Duodenal mucosa (tissue), 2 donors: ENCODE results near the gene SNAP47.

Source experiments
- H3K27ac ChIP-seq: one replicate; pipeline ENCODE4 v1.7.0; 2013; ENCODE audit warnings: low read depth, low read length
- H3K27me3 ChIP-seq, 2 donors: one replicate each; pipeline ENCODE4 v1.7.0; 2013; ENCODE audit warnings: low read length in 2 of 2, control low read depth in 1 of 2; ENCODE audit not compliant: insufficient read depth in 2 of 2, control insufficient read depth in 1 of 2
- H3K36me3 ChIP-seq, 2 donors: one replicate each; pipeline ENCODE4 v1.7.0; 2013; ENCODE audit warnings: low read length in 2 of 2, control low read depth in 1 of 2; ENCODE audit not compliant: insufficient read depth in 2 of 2, control insufficient read depth in 1 of 2
- H3K4me1 ChIP-seq, 2 donors: one replicate each; pipeline ENCODE4 v1.7.0; 2013; ENCODE audit warnings: low read length in 2 of 2, control low read depth in 1 of 2; ENCODE audit not compliant: insufficient read depth in 2 of 2, control insufficient read depth in 1 of 2
- H3K4me3 ChIP-seq, 2 donors: one replicate each; pipeline ENCODE4 v1.7.0; 2013; ENCODE audit warnings: low read length in 2 of 2, low read depth in 1 of 2
- H3K9ac ChIP-seq, 2 donors: one replicate each; pipeline ENCODE4 v1.7.0; 2013; ENCODE audit warnings: low read length in 2 of 2, low read depth in 1 of 2
- H3K9me3 ChIP-seq, 2 donors: one replicate each; pipeline ENCODE4 v1.7.0; 2013; ENCODE audit warnings: low read length in 2 of 2, control low read depth in 1 of 2; ENCODE audit not compliant: control insufficient read depth in 1 of 2

SNAP47 gene

GRCh38 chr1:227785094-227785804 is 50.0 kb downstream of the SNAP47 start:
- peaks cover 0 to 15% of the 10 kb centered on the region in 2 donors for H3K36me3 ChIP-seq

GRCh38 chr1:227785805-227786671 is 50.8 kb downstream of the SNAP47 start:
- Histone ChIP-seq H3K9ac (peak overlapping the region in 1 of 2 donors; percentile 82), H3K27ac (no peak overlapping the region), H3K27me3 (peaks cover 4 to 12% of the 10 kb centered on the region in 2 donors), H3K4me3 (peak overlapping the region in 1 of 2 donors; percentile 70), H3K4me1 (peaks cover 16 to 19% of the 10 kb centered on the region in 2 donors), H3K36me3 (peaks cover 0 to 8% of the 10 kb centered on the region in 2 donors), H3K9me3 (no peaks in the 10 kb centered on the region)

More at GRCh38 chr1:227785094-227785804, 50.0 kb downstream of the SNAP47 start:
- H3K27me3 ChIP-seq, result peaks cover 4 to 12% of the 10 kb centered on the region in 2 donors
- no peak overlapping the region for H3K4me3 ChIP-seq
- no peaks in the 10 kb centered on the region for H3K9me3 ChIP-seq
- H3K9ac ChIP-seq, result peak overlapping the region in 1 of 2 donors; percentile 35
- H3K27ac ChIP-seq, result no peak overlapping the region
- peaks cover 16 to 19% of the 10 kb centered on the region in 2 donors for H3K4me1 ChIP-seq

- H3K4me3 ChIP-seq, result peak overlapping the region; percentile 70 to 79
- H3K9ac ChIP-seq, result peak overlapping the region; percentile 74 to 82
- peaks cover 4 to 12% of the 10 kb centered on the region in 2 donors for H3K27me3 ChIP-seq
- H3K4me1 ChIP-seq, result peaks cover 16 to 19% of the 10 kb centered on the region in 2 donors
- peaks cover 0 to 5% of the 10 kb centered on the region in 2 donors for H3K36me3 ChIP-seq
- no peaks in the 10 kb centered on the region for H3K9me3 ChIP-seq
- H3K27ac ChIP-seq, result no peak overlapping the region
These were observed 51.7 kb downstream of the SNAP47 start for GRCh38 chr1:227786673-227787512.

DNA sequence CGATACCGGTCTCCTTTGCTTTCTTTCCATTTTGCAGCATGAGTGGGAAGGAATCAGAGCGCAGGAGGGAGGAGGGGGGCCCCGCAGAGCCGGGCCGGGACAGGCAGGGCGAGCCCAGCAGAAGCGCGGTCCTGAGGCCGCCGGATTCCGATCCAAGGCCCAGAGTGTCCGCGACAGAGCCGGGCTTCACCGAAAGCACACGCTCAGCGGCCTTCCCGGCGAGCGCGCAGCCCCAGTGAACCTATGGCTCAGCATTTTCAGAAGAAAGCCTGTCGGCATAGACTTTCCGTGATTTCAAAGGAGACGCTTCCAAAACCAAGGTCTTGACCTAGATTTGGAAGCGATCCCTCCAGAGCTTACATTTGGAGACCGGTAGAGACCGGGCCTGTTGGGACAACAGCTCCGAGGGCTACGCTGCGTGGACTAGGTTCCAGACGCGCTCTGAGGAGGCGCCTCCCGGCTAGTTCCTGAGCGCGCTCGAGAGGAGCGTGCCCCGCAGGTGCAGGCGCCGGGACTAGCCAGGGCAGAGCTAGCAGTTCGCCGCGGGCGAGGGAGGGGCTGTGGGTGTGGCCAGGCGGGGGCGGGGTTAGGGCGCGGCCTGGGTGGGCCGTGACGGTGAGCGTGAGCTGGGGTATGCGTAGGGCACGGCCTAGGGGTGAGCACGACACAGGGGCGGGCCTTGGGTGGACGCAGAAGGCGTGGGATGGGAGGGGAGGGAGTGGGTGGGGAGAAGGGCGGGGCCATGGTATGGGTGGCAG is 52.5 kb downstream of the SNAP47 start:
- H3K9me3 ChIP-seq, result no peaks in the 10 kb centered on the region
- H3K27me3 ChIP-seq, result peaks cover 4 to 12% of the 10 kb centered on the region in 2 donors
- no peak overlapping the region for H3K27ac ChIP-seq
- H3K4me3 ChIP-seq, result peak overlapping the region; percentile 70 to 79
- H3K4me1 ChIP-seq, result peaks cover 16 to 19% of the 10 kb centered on the region in 2 donors
- no peaks in the 10 kb centered on the region for H3K36me3 ChIP-seq
- peak overlapping the region; percentile 74 to 82 for H3K9ac ChIP-seq

GRCh38 chr1:227788271-227789083 is 53.2 kb downstream of the SNAP47 start:
- Histone ChIP-seq H3K36me3 (no peaks in the 10 kb centered on the region), H3K4me3 (peak overlapping the region; percentile 60 to 79), H3K9ac (peak overlapping the region; percentile 47 to 50), H3K9me3 (no peaks in the 10 kb centered on the region), H3K4me1 (peaks cover 16 to 19% of the 10 kb centered on the region in 2 donors), H3K27ac (peak overlapping the region; percentile 7), H3K27me3 (peaks cover 4 to 12% of the 10 kb centered on the region in 2 donors)

GRCh38 chr1:227789084-227790033 is 54.1 kb downstream of the SNAP47 start:
- peak overlapping the region; percentile 60 to 79 for H3K4me3 ChIP-seq
- peak overlapping the region in 1 of 2 donors; percentile 50 for H3K9ac ChIP-seq

DNA sequence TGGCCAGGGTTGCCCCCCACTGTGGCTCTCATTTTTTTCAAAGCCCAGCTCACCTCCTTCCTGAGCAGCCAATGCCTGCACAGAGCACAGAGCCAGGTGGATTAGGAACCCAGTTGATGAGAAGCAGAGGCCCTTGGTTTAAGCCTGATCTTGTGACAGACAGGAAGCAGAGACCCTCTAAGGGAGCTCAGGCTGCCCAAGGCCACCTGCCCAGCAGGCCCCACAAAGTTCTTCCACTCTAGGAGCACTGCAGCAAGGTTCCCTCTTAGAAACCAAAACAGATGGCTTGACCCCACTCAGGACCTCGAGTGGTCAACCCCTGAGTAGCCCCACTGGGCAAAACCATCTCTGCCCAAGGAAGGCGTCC is 54.8 kb downstream of the SNAP47 start:
- no peak overlapping the region for H3K9ac ChIP-seq
- H3K9me3 ChIP-seq, result no peaks in the 10 kb centered on the region
- no peak overlapping the region for H3K27ac ChIP-seq
- peaks cover 16 to 19% of the 10 kb centered on the region in 2 donors for H3K4me1 ChIP-seq
- H3K4me3 ChIP-seq, result no peak overlapping the region
- H3K27me3 ChIP-seq, result peaks cover 4 to 12% of the 10 kb centered on the region in 2 donors
- H3K36me3 ChIP-seq, result no peaks in the 10 kb centered on the region

More at GRCh38 chr1:227789084-227790033, 54.1 kb downstream of the SNAP47 start:
- H3K4me1 ChIP-seq, result peaks cover 16 to 19% of the 10 kb centered on the region in 2 donors
- H3K36me3 ChIP-seq, result no peaks in the 10 kb centered on the region
- H3K27me3 ChIP-seq, result peaks cover 4 to 12% of the 10 kb centered on the region in 2 donors
- H3K9me3 ChIP-seq, result no peaks in the 10 kb centered on the region
- no peak overlapping the region for H3K27ac ChIP-seq

DNA sequence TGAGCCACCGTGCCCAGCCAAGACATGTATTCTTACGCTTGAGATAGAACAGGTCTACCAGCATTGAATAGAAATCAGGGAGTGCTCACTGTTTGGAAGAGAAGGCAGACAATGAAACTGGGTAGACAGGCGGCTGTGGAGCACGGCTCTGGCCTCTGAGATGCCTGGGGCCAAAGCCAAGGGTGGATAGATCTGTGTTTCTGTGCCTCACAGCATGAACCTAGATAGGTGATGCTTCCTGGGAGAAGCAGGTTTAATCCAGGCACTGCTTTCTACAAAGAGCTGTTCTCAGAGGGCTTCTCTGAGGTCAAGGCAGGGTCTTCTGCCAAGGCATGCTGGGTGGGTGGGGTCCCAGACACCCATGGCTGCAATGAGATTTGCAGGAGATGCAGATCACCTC is 55.6 kb downstream of the SNAP47 start:
- no peaks in the 10 kb centered on the region for H3K9me3 ChIP-seq

More for the DNA sequence above, 55.6 kb downstream of the SNAP47 start:
- Histone ChIP-seq H3K27me3 (peaks cover 4 to 8% of the 10 kb centered on the region in 2 donors), H3K4me3 (no peak overlapping the region), H3K27ac (no peak overlapping the region), H3K9ac (no peak overlapping the region), H3K4me1 (peaks cover 16 to 19% of the 10 kb centered on the region in 2 donors), H3K36me3 (no peaks in the 10 kb centered on the region)
